Activated CD4-positive, alpha-beta memory T cell treated with anti-CD3 and anti-CD28 coated beads for 36 hours (primary cell): ENCODE results near the gene GSTM3. TPM values are rescaled to one million over a fixed set of nuclear protein-coding genes. Genes with fewer than 3 reads are reported as not detected.
"Not testable (repeated sequence)": the region's sequence is repeated elsewhere in the genome, so short reads cannot be mapped to it uniquely, and the experiment has no call there.

Source experiments
- CTCF ChIA-PET: fragments of 350-600 bp; sonication (Branson Sonifier 250); formaldehyde crosslinking; loops from one replicate; lab custom pipeline; 2021; ENCODE audit warnings: antibody characterized with exemption, inconsistent platforms; lab: Charles Lee
- POLR2A ChIA-PET: fragments of 350-600 bp; sonication (Branson Sonifier 250); formaldehyde crosslinking; loops from one replicate; lab custom pipeline; 2021; ENCODE audit warnings: antibody characterized with exemption; lab: Charles Lee
- DNase-seq: peaks from one replicate; pipeline ENCODE4 v3.0.0-alpha.2; 2020
- H3K27ac Mint-ChIP-seq: one replicate; pipeline ENCODE4 v1.8.0; 2021; ENCODE audit warnings: mixed read lengths
- H3K27me3 Mint-ChIP-seq: one replicate; pipeline ENCODE4 v1.8.0; 2021; ENCODE audit warnings: mixed read lengths
- H3K36me3 Mint-ChIP-seq: one replicate; pipeline ENCODE4 v1.8.0; 2021; ENCODE audit warnings: mixed read lengths
- H3K4me1 Mint-ChIP-seq: one replicate; pipeline ENCODE4 v1.8.0; 2021; ENCODE audit warnings: low read depth, mixed read lengths
- H3K4me3 Mint-ChIP-seq: one replicate; pipeline ENCODE4 v1.8.0; 2021; ENCODE audit warnings: mild to moderate bottlenecking, mixed read lengths
- H3K9me3 Mint-ChIP-seq: one replicate; pipeline ENCODE4 v1.8.0; 2021; ENCODE audit warnings: mixed read lengths
- intact Hi-C: fragments of 100-400 bp; cut with micrococcal nuclease; formaldehyde crosslinking; loops from one replicate; pipeline ENCODE4 v1.15.1; 2023
- total RNA-seq, 2 experiments: library from RNA; stranded (reverse); gene quantifications; one replicate each; pipeline ENCODE4 v1.2.3, GENCODE V29; 2021

The GSTM3 gene
- total RNA-seq, 2 experiments from 2014 or later = 1.6 to 2.1 TPM

DNA sequence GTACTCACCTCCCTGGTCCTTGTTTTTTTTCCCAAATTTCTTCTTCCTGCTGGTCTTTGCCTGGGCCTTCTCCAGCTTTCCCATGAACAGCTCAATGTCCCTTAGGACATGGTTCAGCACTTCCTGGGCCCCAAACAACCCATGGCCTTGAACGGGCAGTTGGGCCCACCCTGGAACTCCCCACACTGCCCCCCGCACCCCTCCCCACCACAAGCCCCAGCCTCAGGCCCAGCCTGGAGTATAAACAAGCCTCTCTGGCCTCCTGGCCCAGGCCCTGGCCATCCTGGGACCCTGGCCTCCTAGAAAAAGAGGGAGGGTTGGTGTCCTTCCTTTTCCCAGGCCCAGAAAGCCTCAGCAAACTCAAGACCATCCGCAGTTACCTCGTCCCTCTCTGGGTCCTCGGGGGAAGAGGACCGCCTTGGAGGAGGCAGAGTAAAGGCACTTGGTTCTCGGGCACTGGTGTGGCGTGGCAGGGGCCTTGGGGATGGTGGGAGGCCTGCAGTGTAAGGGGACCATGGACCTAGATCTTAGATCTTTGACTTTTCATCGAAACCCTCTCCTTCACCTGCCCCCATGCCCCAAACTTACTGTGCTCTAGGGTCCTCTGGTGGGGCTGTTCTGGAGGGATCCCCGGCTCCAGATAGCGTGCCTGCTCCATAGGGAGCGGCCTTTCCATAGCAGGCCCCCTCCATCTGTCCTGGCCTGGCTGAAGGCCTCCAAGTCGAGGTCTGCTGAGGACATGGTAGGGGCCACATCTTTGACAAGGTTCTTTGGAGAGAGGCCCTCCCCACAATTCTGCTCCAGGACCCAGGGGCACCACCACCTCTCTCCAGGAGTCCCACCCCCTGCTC is 17.3 kb upstream of the GSTM3 start:
- CTCF ChIA-PET = interaction anchor here (0.6 to 1.2 kb wide), 2 partner anchors 19 to 226 kb away, joined by 3 read pairs; partner anchors contain the start of gene AHCYL1
- Mint-ChIP-seq H3K9me3 (no peaks in the 10 kb centered on the region), H3K4me3 (no peak overlapping the region), H3K4me1 (no peaks in the 10 kb centered on the region), H3K36me3 (no peaks in the 10 kb centered on the region), H3K27ac (no peak overlapping the region), H3K27me3 (no peaks in the 10 kb centered on the region)
- POLR2A ChIA-PET = no interaction called here
- DNase-seq = no peak
- intact Hi-C loops = no loop called here

- intact Hi-C loops = no loop called here
- POLR2A ChIA-PET = interaction anchor here (0.5 kb wide), 1 partner anchor 110 kb away, joined by 3 read pairs; no protein-coding TSS in a partner anchor
- no peaks in the 10 kb centered on the region for H3K36me3 Mint-ChIP-seq
- H3K4me1 Mint-ChIP-seq = no peaks in the 10 kb centered on the region
- CTCF ChIA-PET = interaction anchor here (1.2 kb wide), 1 partner anchor 228 kb away, joined by 3 read pairs; the partner anchor contains the start of gene AHCYL1
- H3K27me3 Mint-ChIP-seq = no peaks in the 10 kb centered on the region
- no peak overlapping the region for H3K4me3 Mint-ChIP-seq
- H3K27ac Mint-ChIP-seq = no peak overlapping the region
- no peaks in the 10 kb centered on the region for H3K9me3 Mint-ChIP-seq
- DNase-seq = no peak
These were observed 16.1 kb upstream of the GSTM3 start for GRCh38 chr1:109756848-109757521.

DNA sequence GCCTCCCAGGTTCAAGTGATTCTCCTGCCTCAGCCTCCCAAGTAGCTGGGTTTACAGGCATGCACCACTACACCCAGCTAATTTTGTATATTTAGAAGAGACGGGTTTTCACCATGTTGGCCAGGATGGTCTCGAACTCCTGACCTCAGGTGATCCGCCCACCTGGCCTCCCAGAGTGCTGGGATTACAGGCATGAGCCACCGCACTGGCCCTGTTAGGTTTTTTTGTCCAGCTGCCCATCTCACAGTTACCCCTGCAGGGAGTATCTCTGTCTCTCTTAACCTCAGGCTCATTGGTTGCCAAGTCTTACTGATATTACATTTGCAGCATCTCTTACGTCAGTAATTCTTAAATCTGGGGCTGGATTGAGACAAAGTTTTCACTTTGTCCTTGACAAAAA is 15.5 kb upstream of the GSTM3 start:
- H3K27me3 Mint-ChIP-seq, CTCF ChIA-PET, H3K36me3 Mint-ChIP-seq, DNase-seq, H3K9me3 Mint-ChIP-seq, intact Hi-C loops, POLR2A ChIA-PET, H3K4me1 Mint-ChIP-seq, H3K4me3 Mint-ChIP-seq, H3K27ac Mint-ChIP-seq: not testable (repeated sequence)

DNA sequence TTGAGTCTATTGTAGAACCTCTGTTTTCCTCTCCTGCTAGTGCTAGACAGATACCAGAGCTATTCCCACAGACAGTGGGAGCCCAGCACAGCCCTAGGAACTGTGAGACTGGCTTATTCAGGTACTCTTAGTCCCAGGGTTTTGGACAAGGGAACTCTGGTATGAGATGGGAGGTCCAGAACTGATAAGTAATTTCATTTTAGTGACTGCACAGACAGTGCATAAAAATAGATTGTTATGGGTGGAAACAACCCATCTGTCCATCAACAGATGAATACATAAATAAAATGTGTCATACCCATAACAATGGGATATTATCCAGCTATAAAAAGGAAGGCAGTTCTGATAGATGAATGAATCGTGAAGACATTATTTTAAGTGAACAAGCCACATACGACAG is 13.9 kb upstream of the GSTM3 start:
- DNase-seq = no peak
- POLR2A ChIA-PET = no interaction called here
- Mint-ChIP-seq H3K4me1 (no peaks in the 10 kb centered on the region), H3K27me3 (peaks cover 8% of the 10 kb centered on the region), H3K4me3 (no peak overlapping the region), H3K27ac (no peak overlapping the region), H3K9me3 (no peaks in the 10 kb centered on the region), H3K36me3 (no peaks in the 10 kb centered on the region)
- intact Hi-C loops = no loop called here
- CTCF ChIA-PET = interaction anchor here (1.6 to 2.0 kb wide), 2 partner anchors 18 to 209 kb away, joined by 4 to 6 read pairs; no protein-coding TSS in a partner anchor

DNA sequence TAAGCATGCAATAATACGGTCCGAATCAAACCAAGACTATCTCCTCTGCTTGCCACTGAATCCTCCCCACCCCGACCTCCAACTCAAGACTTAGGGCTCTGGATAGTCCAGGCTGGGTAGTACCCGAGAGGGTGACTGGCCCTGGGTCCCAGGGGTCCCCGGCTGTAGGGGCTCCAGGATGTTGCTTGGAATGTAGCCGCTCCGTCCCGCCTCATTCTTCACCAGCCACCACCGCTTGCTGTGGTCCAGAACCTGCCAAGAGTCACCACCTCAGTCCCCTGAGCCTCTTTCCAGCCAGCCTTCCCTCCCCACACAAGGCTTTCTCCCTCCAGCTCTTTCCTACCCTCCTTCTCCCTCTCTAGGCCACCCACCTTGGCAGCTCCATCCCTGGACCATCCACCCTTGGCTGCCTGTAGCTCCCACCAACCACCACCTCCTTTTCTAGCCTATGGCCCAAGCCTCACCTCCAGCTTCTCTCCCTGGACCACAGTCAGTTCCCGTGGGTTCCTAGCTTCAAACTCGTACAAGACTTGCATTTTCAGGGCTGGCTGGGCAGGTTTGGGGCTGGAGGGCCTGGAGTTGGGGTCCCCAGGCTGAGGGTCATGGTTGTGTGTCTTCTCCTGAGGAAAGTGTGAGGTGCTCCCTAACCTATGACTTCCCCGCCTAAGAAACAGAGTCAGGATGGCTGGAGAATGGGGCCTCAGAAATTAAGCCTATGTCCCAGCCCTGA is 10.9 kb upstream of the GSTM3 start:
- POLR2A ChIA-PET = no interaction called here
- Mint-ChIP-seq H3K9me3 (no peaks in the 10 kb centered on the region), H3K27me3 (peaks cover 20% of the 10 kb centered on the region), H3K4me1 (no peaks in the 10 kb centered on the region), H3K27ac (no peak overlapping the region), H3K36me3 (no peaks in the 10 kb centered on the region), H3K4me3 (no peak overlapping the region)
- no peak for DNase-seq
- intact Hi-C loops = no loop called here
- CTCF ChIA-PET = interaction anchor here (2.8 to 3.4 kb wide), 2 partner anchors 111 to 232 kb away, joined by 13 to 14 read pairs; partner anchors contain the start of gene AHCYL1

GRCh38 chr1:109750920-109751319 is 10.1 kb upstream of the GSTM3 start:
- POLR2A ChIA-PET = no interaction called here
- intact Hi-C loops = no loop called here
- no peak overlapping the region for H3K4me3 Mint-ChIP-seq
- H3K27ac Mint-ChIP-seq = no peak overlapping the region
- H3K27me3 Mint-ChIP-seq = peaks cover 20% of the 10 kb centered on the region
- H3K36me3 Mint-ChIP-seq = no peaks in the 10 kb centered on the region
- no peak for DNase-seq
- no peaks in the 10 kb centered on the region for H3K4me1 Mint-ChIP-seq
- CTCF ChIA-PET = interaction anchor here (2.8 to 3.4 kb wide), 2 partner anchors 111 to 233 kb away, joined by 13 to 14 read pairs; partner anchors contain the start of gene AHCYL1
- H3K9me3 Mint-ChIP-seq = no peaks in the 10 kb centered on the region

GRCh38 chr1:109750241-109750882 is 9.5 kb upstream of the GSTM3 start:
- no peaks in the 10 kb centered on the region for H3K4me1 Mint-ChIP-seq
- ChIA-PET POLR2A (no interaction called here), CTCF (interaction anchor here (2.8 to 3.4 kb wide), 2 partner anchors 110 to 234 kb away, joined by 13 to 14 read pairs; partner anchors contain the start of gene AHCYL1)
- no peaks in the 10 kb centered on the region for H3K36me3 Mint-ChIP-seq
- peaks cover 20% of the 10 kb centered on the region for H3K27me3 Mint-ChIP-seq
- H3K9me3 Mint-ChIP-seq = no peaks in the 10 kb centered on the region
- intact Hi-C loops = no loop called here
- H3K4me3 Mint-ChIP-seq = no peak overlapping the region
- no peak for DNase-seq
- no peak overlapping the region for H3K27ac Mint-ChIP-seq

DNA sequence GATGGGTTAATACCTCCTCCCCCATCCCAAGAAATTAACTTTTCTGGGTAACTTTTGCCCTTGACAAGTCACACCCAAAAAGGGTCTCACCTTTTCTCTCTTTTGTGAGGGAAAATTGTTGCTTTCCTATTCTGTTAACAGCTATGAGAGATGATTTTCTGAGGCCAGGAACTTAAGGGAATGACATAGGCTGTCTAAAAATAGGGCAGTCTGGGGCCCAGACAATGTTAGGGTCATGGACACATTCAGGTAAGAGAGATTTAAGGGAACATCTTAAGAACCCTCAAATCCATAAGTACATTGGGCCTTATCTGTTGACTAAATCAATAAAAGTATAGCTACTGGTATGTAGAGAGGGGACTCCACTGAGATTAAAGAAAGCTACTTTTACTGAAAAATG is 8.4 kb upstream of the GSTM3 start:
- H3K4me1 Mint-ChIP-seq = no peaks in the 10 kb centered on the region
- no peak overlapping the region for H3K4me3 Mint-ChIP-seq
- DNase-seq = no peak
- ChIA-PET CTCF (interaction anchor here (0.7 to 3.4 kb wide), 6 partner anchors 24 to 458 kb away, joined by 3 to 14 read pairs (median 4); partner anchors contain the start of gene AHCYL1), POLR2A (no interaction called here)
- H3K36me3 Mint-ChIP-seq = no peaks in the 10 kb centered on the region
- peaks cover 20% of the 10 kb centered on the region for H3K27me3 Mint-ChIP-seq
- H3K9me3 Mint-ChIP-seq = no peaks in the 10 kb centered on the region
- intact Hi-C loops = no loop called here
- no peak overlapping the region for H3K27ac Mint-ChIP-seq

GRCh38 chr1:109748311-109748710 is 7.5 kb upstream of the GSTM3 start:
- H3K27me3 Mint-ChIP-seq = peaks cover 20% of the 10 kb centered on the region
- H3K36me3 Mint-ChIP-seq, POLR2A ChIA-PET, DNase-seq, CTCF ChIA-PET, H3K9me3 Mint-ChIP-seq, H3K4me3 Mint-ChIP-seq, intact Hi-C loops, H3K27ac Mint-ChIP-seq, H3K4me1 Mint-ChIP-seq: not testable (repeated sequence)

DNA sequence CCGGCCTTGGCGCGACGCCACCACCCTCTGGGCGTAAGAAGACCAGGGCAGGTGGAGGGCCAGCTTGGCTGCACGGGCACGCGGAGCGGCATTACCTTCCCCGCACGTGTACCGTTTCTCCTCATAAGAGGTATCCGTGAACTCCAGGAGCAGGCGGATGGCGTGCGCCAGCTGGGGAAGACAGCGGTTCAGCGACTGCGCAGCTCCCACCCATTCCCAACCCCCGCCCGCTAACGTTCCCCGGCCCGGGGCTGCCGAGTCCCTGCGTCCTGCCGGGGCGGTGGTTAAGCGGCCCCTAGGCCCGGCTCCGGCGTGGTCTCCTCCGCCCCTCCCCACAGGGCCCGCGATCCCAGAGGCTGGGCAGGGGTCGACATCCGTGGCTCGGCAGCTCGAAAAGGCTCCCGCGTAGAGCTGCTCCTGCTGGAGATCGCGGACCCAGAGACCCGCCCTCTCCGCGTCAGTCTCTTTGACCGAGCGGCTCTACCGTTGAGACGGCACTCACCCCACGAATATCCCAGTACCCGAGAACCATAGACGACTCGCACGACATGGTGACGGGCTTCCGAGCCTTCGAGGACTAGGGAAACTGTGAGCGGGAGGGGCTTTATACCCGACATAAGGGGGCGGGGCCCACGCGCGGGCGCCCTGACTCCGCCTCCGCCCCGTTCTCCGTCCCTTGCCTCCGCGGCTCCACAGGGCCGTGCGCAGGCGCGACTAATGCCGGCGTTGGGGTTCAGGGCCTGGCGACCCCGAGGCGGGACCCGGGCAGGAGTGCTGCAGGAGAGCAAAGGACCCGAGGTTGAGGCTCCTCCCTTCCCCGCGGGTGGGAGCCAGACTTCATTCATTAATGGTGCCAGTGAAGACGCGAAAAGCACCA is 862 bp downstream of the GSTM3 start:
- Mint-ChIP-seq H3K27me3 (peaks cover 16% of the 10 kb centered on the region), H3K36me3 (no peaks in the 10 kb centered on the region), H3K4me1 (peaks cover 6% of the 10 kb centered on the region), H3K4me3 (peak overlapping the region; percentile 65), H3K9me3 (no peaks in the 10 kb centered on the region), H3K27ac (no peak overlapping the region)
- ChIA-PET POLR2A (interaction anchor here (0.8 kb wide), 1 partner anchor 61 kb away, joined by 3 read pairs; no protein-coding TSS in a partner anchor), CTCF (interaction anchor here (0.9 to 1.0 kb wide), 3 partner anchors 100 to 250 kb away, joined by 3 to 4 read pairs (median 3); no protein-coding TSS in a partner anchor)
- DNase-seq = peak; percentile 80
- intact Hi-C loops = loop anchor here (1.0 kb wide), 1 partner anchor 245 kb away; no protein-coding TSS in a partner anchor
